PC-9 (cell line): ENCODE measurements around the gene NPIPA8.
"Not testable (repeated sequence)": the region's sequence is repeated elsewhere in the genome, so short reads cannot be mapped to it uniquely, and the experiment has no call there.

Experiments used
- CTCF ChIP-seq: fragments of 200-600 bp; sonication (generic); conservative IDR thresholded peaks from 2 replicates; pipeline ENCODE4 v1.6.1; 2017; ENCODE audit warnings: mixed run types, antibody characterized with exemption, mild to moderate bottlenecking, moderate library complexity
- EZH2 ChIP-seq: fragments of 200-600 bp; sonication (generic); IDR thresholded peaks from 2 replicates; pipeline ENCODE4 v1.8.0; 2017; ENCODE audit warnings: antibody characterized with exemption, low read depth

GRCh38 chr16:18341417-18341960 is 5.0 kb upstream of the NPIPA8 start:
- not testable (repeated sequence) for TF ChIP-seq CTCF, EZH2
